ENCODE results near the gene PKHD1. TPM values are rescaled to one million over a fixed set of nuclear protein-coding genes. Genes with fewer than 3 reads are reported as not detected.

The PKHD1 gene
- total RNA-seq, 2 donors from 2014 or later: 0.20 TPM

- no peaks in the 10 kb centered on the region for H3K36me3 Mint-ChIP-seq (ENCODE audit: low read depth)
Measured at GRCh38 chr6:51651132-51651817, 436.1 kb downstream of the PKHD1 start.

GRCh38 chr6:51648774-51649173, 438.6 kb downstream of the PKHD1 start:
- Histone ChIP-seq H3K27me3 (ENCODE audit: control insufficient read depth, insufficient read depth, low read length, poor library complexity, severe bottlenecking) (no peaks in the 10 kb centered on the region), H3K9me3 (ENCODE audit: control insufficient read depth, low read length) (no peaks in the 10 kb centered on the region), H3K9ac (ENCODE audit: extremely low read depth, low read length, poor library complexity, severe bottlenecking) (no peak overlapping the region), H3K4me3 (ENCODE audit: low read length) (no peak overlapping the region), H3K4me1 (ENCODE audit: control insufficient read depth, insufficient read depth, low read length) (no peaks in the 10 kb centered on the region), H3K27ac (ENCODE audit: low read depth, low read length) (no peak overlapping the region), H3K36me3 (ENCODE audit: control insufficient read depth, insufficient read depth, low read length) (no peaks in the 10 kb centered on the region)
- H3K27me3 Mint-ChIP-seq (ENCODE audit: insufficient read depth): no peaks in the 10 kb centered on the region
- H3K9me3 Mint-ChIP-seq: no peaks in the 10 kb centered on the region
- no peak overlapping the region for H3K27ac Mint-ChIP-seq
- no peak overlapping the region for H3K4me3 Mint-ChIP-seq
- DNase-seq: no peak
- H3K36me3 Mint-ChIP-seq (ENCODE audit: low read depth): no peaks in the 10 kb centered on the region
- H3K4me1 Mint-ChIP-seq: no peaks in the 10 kb centered on the region
- TF ChIP-seq CTCF (conservative IDR thresholded peaks at IDR 0.05): no peak

More at GRCh38 chr6:51651132-51651817, 436.1 kb downstream of the PKHD1 start:
- Mint-ChIP-seq H3K4me3 (no peak overlapping the region), H3K9me3 (no peaks in the 10 kb centered on the region), H3K27ac (no peak overlapping the region), H3K4me1 (no peaks in the 10 kb centered on the region), H3K27me3 (ENCODE audit: insufficient read depth) (no peaks in the 10 kb centered on the region)
- no peak for DNase-seq
- Histone ChIP-seq H3K4me1 (ENCODE audit: control insufficient read depth, insufficient read depth, low read length) (no peaks in the 10 kb centered on the region), H3K4me3 (ENCODE audit: low read length) (no peak overlapping the region), H3K27ac (ENCODE audit: low read depth, low read length) (no peak overlapping the region), H3K9ac (ENCODE audit: extremely low read depth, low read length, poor library complexity, severe bottlenecking) (no peak overlapping the region), H3K36me3 (ENCODE audit: control insufficient read depth, insufficient read depth, low read length) (no peaks in the 10 kb centered on the region), H3K27me3 (ENCODE audit: control insufficient read depth, insufficient read depth, low read length, poor library complexity, severe bottlenecking) (no peaks in the 10 kb centered on the region), H3K9me3 (ENCODE audit: control insufficient read depth, low read length) (no peaks in the 10 kb centered on the region)
- no peak for TF ChIP-seq CTCF (conservative IDR thresholded peaks at IDR 0.05)
- WGBS, 2 experiments (ENCODE audit: insufficient coverage in 1 of 2, insufficient read length in 1 of 2): 93 to 95% methylated on average over 2 to 9 of the region's 9 CpGs

GRCh38 chr6:51648236-51648635, 439.2 kb downstream of the PKHD1 start:
- H3K4me1 ChIP-seq (ENCODE audit: control insufficient read depth, insufficient read depth, low read length): no peaks in the 10 kb centered on the region
- no peaks in the 10 kb centered on the region for H3K36me3 ChIP-seq (ENCODE audit: control insufficient read depth, insufficient read depth, low read length)
- H3K27me3 Mint-ChIP-seq (ENCODE audit: insufficient read depth): no peaks in the 10 kb centered on the region
- H3K27ac ChIP-seq (ENCODE audit: low read depth, low read length): no peak overlapping the region
- DNase-seq: no peak
- no peaks in the 10 kb centered on the region for H3K9me3 ChIP-seq (ENCODE audit: control insufficient read depth, low read length)
- H3K4me3 Mint-ChIP-seq: no peak overlapping the region
- H3K36me3 Mint-ChIP-seq (ENCODE audit: low read depth): no peaks in the 10 kb centered on the region
- no peak overlapping the region for H3K4me3 ChIP-seq (ENCODE audit: low read length)
- H3K9me3 Mint-ChIP-seq: no peaks in the 10 kb centered on the region
- TF ChIP-seq CTCF (conservative IDR thresholded peaks at IDR 0.05): no peak
- no peak overlapping the region for H3K27ac Mint-ChIP-seq
- no peaks in the 10 kb centered on the region for H3K4me1 Mint-ChIP-seq
- no peaks in the 10 kb centered on the region for H3K27me3 ChIP-seq (ENCODE audit: control insufficient read depth, insufficient read depth, low read length, poor library complexity, severe bottlenecking)
- no peak overlapping the region for H3K9ac ChIP-seq (ENCODE audit: extremely low read depth, low read length, poor library complexity, severe bottlenecking)
